ENCODE data around the gene PDP2.

The PDP2 gene

DNA sequence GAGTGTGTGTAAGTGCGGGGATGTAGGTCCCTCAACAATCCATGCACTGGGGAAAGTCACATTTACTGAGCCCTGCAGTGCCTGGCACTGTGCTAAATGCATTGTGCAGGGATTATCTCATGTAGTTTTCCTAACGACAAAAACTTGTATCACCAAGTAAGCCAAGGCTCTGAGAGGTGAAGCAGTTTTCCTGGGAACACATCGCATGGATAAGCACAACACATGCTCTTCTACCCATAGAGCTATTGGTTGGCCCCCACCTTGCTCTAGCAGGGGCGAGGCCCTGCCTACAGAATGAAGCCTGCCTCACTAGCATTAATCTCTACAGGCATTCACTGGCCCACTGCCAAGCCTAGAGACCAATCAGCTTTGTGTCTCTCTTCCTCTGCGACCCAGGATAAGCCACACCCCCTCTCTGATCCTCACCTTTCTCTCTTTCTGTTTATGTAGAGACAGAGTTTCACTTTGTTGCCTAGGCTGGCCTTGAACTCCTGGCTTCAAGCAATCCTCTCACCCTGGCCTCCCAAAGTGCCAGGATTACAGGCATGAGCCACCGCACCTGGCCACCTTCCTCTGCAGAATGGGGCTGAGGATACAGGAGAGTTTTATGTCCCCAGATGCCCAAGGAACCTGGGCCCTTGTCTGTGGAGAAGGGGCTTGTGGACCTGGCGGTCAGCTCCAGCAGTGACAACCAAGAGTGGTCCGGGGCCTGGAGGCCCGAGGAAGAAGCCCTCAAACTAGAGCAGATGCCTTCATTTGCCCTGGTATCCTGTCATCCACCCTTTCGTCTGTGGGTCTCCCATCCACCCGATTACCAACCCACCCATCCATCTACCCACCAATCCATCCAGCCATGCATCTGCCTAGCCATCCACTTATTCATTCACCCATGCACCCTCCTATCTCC lies 25.6 kb downstream of the PDP2 start:
- no peak overlapping the region for H3K4me3 ChIP-seq (replicated peaks; ENCODE audit: low read depth, low read length)
- DNase-seq (ENCODE audit: low read depth): no peak
- TF ChIP-seq, protein P1, sequence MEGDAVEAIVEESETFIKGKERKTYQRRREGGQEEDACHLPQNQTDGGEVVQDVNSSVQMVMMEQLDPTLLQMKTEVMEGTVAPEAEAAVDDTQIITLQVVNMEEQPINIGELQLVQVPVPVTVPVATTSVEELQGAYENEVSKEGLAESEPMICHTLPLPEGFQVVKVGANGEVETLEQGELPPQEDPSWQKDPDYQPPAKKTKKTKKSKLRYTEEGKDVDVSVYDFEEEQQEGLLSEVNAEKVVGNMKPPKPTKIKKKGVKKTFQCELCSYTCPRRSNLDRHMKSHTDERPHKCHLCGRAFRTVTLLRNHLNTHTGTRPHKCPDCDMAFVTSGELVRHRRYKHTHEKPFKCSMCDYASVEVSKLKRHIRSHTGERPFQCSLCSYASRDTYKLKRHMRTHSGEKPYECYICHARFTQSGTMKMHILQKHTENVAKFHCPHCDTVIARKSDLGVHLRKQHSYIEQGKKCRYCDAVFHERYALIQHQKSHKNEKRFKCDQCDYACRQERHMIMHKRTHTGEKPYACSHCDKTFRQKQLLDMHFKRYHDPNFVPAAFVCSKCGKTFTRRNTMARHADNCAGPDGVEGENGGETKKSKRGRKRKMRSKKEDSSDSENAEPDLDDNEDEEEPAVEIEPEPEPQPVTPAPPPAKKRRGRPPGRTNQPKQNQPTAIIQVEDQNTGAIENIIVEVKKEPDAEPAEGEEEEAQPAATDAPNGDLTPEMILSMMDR (IDR thresholded peaks at IDR 0.05; ENCODE audit: low read length, missing control alignments): no peak

DNA sequence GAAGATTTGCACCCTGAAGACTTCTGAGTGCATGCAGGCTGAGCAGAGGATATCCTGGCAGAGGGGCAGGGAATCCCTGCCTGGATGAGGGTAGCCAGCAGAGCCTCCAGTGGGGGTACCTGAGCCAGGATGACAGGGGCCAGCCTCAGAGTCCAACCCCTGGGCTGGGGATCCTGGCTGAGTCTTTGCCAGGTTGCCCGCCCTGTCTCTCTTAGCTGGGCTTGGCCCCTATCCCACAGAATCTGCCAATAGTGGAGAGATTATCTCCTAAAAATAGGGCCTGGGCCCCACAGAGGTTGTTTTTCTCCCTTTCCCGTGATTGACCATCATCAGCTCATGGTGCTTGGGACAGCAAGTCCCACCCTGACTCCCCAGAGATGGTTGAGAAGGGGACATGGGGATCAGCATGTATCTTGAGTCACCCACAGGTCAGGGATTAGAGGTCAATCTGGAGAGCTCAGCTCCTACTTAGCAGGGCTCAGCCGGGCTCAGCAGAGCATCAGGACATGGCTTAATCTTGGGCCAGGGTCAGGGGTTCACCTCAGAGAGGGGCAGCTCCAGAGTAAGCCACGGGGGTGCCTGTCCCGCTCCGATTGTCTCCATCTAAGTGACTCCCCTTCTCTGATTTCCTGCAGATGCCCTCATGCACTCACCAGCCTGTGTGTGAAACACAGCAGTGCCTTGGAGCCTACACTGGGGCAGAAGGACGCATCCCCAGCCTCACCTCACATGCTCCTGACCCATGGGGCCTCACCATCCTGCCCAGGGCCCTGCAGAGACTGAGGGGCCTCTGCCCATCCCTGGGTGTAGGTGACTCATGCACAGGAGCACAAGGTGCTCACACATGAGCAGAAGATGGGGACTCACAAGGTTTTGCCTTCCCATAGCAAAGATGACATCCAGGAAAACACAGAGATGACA lies 26.9 kb downstream of the PDP2 start:
- DNase-seq (ENCODE audit: low read depth): no peak
- TF ChIP-seq, protein P1 (IDR thresholded peaks at IDR 0.05; ENCODE audit: low read length, missing control alignments): no peak
- H3K4me3 ChIP-seq (replicated peaks; ENCODE audit: low read depth, low read length): no peak overlapping the region

DNA sequence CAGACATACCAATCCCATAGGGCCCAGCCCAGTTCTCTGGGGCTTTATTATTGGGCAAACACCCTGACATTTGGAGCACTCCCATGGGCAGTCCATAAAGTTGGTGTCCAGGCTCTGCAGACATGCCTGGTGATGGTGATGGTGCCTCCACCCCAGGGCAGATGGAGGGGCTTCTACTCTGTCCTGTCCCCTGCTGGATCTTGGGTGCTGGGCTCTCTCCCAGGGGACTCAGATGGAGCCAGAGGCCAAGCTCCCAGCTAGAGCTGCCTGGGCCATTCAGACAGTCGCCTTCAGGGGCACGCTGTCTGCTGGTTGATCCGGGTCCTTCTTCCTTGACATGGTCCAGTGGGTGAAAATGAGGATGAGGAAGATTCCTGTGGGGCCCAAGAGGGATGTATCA lies 27.8 kb downstream of the PDP2 start:
- DNase-seq (ENCODE audit: low read depth): no peak
- H3K4me3 ChIP-seq (replicated peaks; ENCODE audit: low read depth, low read length): no peak overlapping the region
- TF ChIP-seq, protein P1 (IDR thresholded peaks at IDR 0.05; ENCODE audit: low read length, missing control alignments): no peak

DNA sequence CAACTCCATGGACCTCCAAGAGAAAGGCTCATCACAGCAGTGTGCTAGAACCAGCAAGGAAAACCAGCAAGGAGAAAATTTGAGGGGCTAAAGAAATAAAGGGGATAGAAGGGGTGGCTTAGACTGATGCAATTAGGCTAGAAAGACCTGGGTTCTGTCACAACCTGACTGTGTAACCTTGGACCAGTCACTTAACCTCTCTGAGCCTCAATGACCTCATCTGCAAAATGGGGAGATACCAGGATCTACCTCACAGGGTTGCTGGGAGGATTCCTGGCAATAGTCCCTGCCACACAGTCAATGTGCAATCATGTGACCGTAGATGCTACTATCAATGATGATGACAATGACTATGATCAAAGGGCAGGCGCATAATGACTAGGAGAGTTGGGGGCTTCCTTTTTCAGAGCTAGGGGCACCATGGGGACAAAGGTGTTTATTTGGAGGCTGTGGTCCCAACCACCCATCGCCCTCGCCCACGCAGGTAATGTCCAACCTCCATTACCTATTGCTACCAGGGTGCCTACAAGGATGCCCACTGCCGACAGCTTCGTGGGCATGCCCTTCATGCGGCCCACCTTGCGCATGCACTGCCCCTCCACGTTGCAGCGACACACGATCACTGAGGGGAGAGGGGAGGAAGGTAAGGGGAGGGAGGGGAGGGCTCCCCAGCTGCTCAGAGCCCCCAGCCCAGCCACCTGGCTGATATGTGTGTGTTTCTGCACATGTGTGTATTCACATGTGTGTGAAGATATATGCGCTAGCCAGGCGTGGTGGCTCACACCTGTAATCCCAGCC lies 28.6 kb downstream of the PDP2 start:
- TF ChIP-seq, protein P1 (IDR thresholded peaks at IDR 0.05; ENCODE audit: low read length, missing control alignments): no peak
- DNase-seq (ENCODE audit: low read depth): no peak
- H3K4me3 ChIP-seq (replicated peaks; ENCODE audit: low read depth, low read length): no peak overlapping the region

DNA sequence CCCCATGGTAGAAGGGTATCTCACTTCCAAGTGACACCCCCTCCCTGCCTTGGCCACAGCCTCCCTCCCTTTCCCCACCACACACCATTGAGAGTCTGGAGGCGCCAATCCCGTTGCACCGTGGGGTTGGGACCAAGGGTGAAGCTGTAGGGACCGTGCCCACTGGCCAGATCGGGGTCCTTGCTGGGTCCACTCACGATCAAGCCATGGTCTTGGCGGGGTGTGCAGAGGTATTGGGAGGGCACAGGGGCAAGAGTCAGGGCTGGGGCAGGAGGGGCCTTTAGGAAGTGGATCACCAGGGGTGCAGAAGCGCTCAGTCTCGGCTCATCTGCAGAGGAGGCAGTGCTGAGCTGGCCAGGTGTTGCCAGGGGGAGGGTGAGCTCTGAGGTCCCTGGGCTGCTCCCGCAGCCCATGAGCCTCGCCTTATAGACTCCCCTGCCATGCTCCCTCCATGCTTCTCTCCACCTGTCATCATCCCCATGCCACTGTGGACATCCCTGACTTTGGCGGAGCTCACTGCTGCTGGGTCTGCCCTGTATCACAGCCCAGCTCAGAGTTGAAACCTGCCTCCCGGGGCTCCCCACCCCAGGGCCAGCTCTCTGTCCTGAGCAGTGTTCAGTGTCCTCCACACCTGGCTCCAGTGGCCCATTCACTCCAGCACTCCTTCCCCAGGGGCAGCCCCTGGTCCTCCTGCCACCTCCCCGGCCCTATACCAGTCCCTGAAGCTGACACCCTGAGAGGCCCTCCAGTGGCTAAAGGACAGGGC lies 30.0 kb downstream of the PDP2 start:
- DNase-seq (ENCODE audit: low read depth): no peak
- H3K4me3 ChIP-seq (replicated peaks; ENCODE audit: low read depth, low read length): no peak overlapping the region
- TF ChIP-seq, protein P1 (IDR thresholded peaks at IDR 0.05; ENCODE audit: low read length, missing control alignments): no peak

DNA sequence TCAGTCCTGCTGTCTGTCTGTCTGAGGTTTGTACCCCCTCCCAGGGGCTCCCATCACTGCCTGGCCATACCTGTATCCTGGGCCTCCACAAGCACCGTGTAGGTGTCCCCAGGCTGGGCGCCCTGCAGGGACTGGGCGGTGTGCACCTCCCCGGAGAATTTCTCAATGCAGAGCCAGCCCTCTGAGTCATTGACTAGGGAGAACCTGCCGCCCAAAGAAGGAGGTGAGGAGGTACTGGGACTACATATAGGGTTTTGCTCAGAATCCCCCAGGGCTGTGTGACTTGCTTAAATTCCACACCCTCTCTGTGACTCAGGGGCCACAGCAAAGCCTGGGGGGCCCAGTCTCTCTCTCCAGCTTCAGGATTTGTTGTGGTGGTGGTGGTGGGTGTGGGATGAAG lies 30.8 kb downstream of the PDP2 start:
- TF ChIP-seq, protein P1 (IDR thresholded peaks at IDR 0.05; ENCODE audit: low read length, missing control alignments): no peak
- no peak overlapping the region for H3K4me3 ChIP-seq (replicated peaks; ENCODE audit: low read depth, low read length)
- DNase-seq (ENCODE audit: low read depth): no peak
